BLaER1 treated with 17β-estradiol and CSF1 and Interleukin-3, amounts not matched to agents 10 nM and 100 nM (cell line): ENCODE results near the gene KLHDC7A.

Source experiments
- H3K27ac ChIP-seq, 11 experiments: shearing (Covaris generic); formaldehyde crosslinking; 2 replicates each; pipeline ENCODE4 v1.8.1; 2022
- H3K27me3 ChIP-seq, 11 experiments: shearing (Covaris generic); formaldehyde crosslinking; 2 replicates each; pipeline ENCODE4 v1.8.1; 2022
- H3K36me3 ChIP-seq, 11 experiments: shearing (Covaris generic); formaldehyde crosslinking; 2 replicates each; pipeline ENCODE4 v1.8.1; 2022
- H3K4me1 ChIP-seq, 10 experiments: shearing (Covaris generic); formaldehyde crosslinking; 2 replicates each; pipeline ENCODE4 v1.8.1; 2022
- H3K4me2 ChIP-seq, 11 experiments: shearing (Covaris generic); formaldehyde crosslinking; 2 replicates each; pipeline ENCODE4 v1.8.1; 2022
- H3K4me3 ChIP-seq, 10 experiments: shearing (Covaris generic); formaldehyde crosslinking; 2 replicates each; pipeline ENCODE4 v1.8.1; 2022
- H3K9ac ChIP-seq, 11 experiments: shearing (Covaris generic); formaldehyde crosslinking; 2 replicates each; pipeline ENCODE4 v1.8.1; 2022
- H3K9me3 ChIP-seq, 11 experiments: shearing (Covaris generic); formaldehyde crosslinking; replicated peaks in 1 of 11; 2 replicates each; pipeline ENCODE4 v1.8.1; 2022
- H4K20me1 ChIP-seq, 11 experiments: shearing (Covaris generic); formaldehyde crosslinking; 2 replicates each; pipeline ENCODE4 v1.8.1; 2022
- Cebpa-rat ChIP-seq, 11 experiments: shearing (Covaris generic); IDR thresholded peaks; 2 replicates each; pipeline ENCODE4 v1.8.1; 2022

KLHDC7A gene

GRCh38 chr1:18511874-18512150 is 31.1 kb downstream of the KLHDC7A start:
- no peak overlapping the region for H3K9ac ChIP-seq
- no peak overlapping the region for H3K4me3 ChIP-seq
- no peaks in the 10 kb centered on the region for H3K36me3 ChIP-seq
- H3K4me1 ChIP-seq = no peaks in the 10 kb centered on the region
- no peaks in the 10 kb centered on the region for H4K20me1 ChIP-seq
- no peak for TF ChIP-seq Cebpa-rat (IDR thresholded peaks at IDR 0.05)
- no peak overlapping the region for H3K4me2 ChIP-seq
- peaks cover 18 to 42% (median 31%) of the 10 kb centered on the region in 11 experiments for H3K9me3 ChIP-seq
- no peaks in the 10 kb centered on the region for H3K27me3 ChIP-seq
- no peak overlapping the region for H3K27ac ChIP-seq

GRCh38 chr1:18512883-18513282 is 32.2 kb downstream of the KLHDC7A start:
- no peaks in the 10 kb centered on the region for H4K20me1 ChIP-seq
- H3K4me3 ChIP-seq = no peak overlapping the region
- H3K4me1 ChIP-seq = no peaks in the 10 kb centered on the region
- H3K9ac ChIP-seq = no peak overlapping the region
- no peaks in the 10 kb centered on the region for H3K27me3 ChIP-seq
- peaks cover 23 to 39% (median 30%) of the 10 kb centered on the region in 11 experiments for H3K9me3 ChIP-seq
- H3K27ac ChIP-seq = no peak overlapping the region
- TF ChIP-seq Cebpa-rat (IDR thresholded peaks at IDR 0.05) = no peak
- no peaks in the 10 kb centered on the region for H3K36me3 ChIP-seq
- H3K4me2 ChIP-seq = no peak overlapping the region

- H4K20me1 ChIP-seq = no peaks in the 10 kb centered on the region
- no peaks in the 10 kb centered on the region for H3K27me3 ChIP-seq
- H3K4me3 ChIP-seq = no peak overlapping the region
- H3K9me3 ChIP-seq = peaks cover 21 to 33% (median 24%) of the 10 kb centered on the region in 11 experiments
- no peaks in the 10 kb centered on the region for H3K4me1 ChIP-seq
- no peak for TF ChIP-seq Cebpa-rat (IDR thresholded peaks at IDR 0.05)
- no peaks in the 10 kb centered on the region for H3K36me3 ChIP-seq
- H3K4me2 ChIP-seq = no peak overlapping the region
- H3K27ac ChIP-seq = no peak overlapping the region
- H3K9ac ChIP-seq = no peak overlapping the region
These were observed 33.3 kb downstream of the KLHDC7A start for GRCh38 chr1:18513995-18514394.

DNA sequence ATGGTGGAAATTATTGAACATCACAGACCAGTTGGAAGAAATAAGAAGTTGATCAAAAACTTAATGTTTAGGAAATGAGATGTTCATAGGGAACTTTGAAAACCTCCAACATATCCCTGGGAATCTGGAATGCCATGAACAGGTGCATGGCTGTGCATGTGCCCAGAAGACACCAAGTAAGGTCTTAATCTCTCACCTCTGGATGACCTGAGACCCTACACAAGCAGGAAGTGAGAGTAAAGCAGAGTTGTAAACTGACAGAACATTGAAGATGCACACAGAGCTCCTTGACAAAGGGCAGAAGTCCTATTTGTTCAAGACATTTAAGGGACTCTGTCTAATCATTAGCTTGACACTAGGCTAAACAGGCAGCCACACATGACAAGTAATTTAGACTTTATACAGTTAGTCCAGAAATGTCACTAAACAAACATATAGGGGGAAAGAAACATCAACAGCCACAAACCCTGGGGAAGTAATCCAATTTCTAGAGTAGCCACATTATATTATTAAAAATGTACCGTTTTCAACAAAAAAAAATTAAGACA is 34.5 kb downstream of the KLHDC7A start:
- peaks cover 21 to 30% (median 24%) of the 10 kb centered on the region in 11 experiments for H3K9me3 ChIP-seq
- H3K27ac ChIP-seq = no peak overlapping the region
- no peaks in the 10 kb centered on the region for H3K27me3 ChIP-seq
- no peak overlapping the region for H3K4me3 ChIP-seq
- H3K4me1 ChIP-seq = no peaks in the 10 kb centered on the region
- no peaks in the 10 kb centered on the region for H4K20me1 ChIP-seq
- H3K9ac ChIP-seq = no peak overlapping the region
- TF ChIP-seq Cebpa-rat (IDR thresholded peaks at IDR 0.05) = no peak
- no peak overlapping the region for H3K4me2 ChIP-seq
- no peaks in the 10 kb centered on the region for H3K36me3 ChIP-seq

- Histone ChIP-seq H3K4me1 (no peaks in the 10 kb centered on the region), H3K9ac (no peak overlapping the region), H3K4me3 (no peak overlapping the region), H4K20me1 (no peaks in the 10 kb centered on the region), H3K4me2 (no peak overlapping the region), H3K36me3 (no peaks in the 10 kb centered on the region), H3K9me3 (peaks cover 21 to 30% (median 24%) of the 10 kb centered on the region in 11 experiments), H3K27me3 (no peaks in the 10 kb centered on the region), H3K27ac (no peak overlapping the region)
- no peak for TF ChIP-seq Cebpa-rat (IDR thresholded peaks at IDR 0.05)
These were observed 35.7 kb downstream of the KLHDC7A start for GRCh38 chr1:18516473-18516872.

- Histone ChIP-seq H3K9me3 (no peaks in the 10 kb centered on the region; a peak in 1 of 22 replicates), H3K4me1 (no peaks in the 10 kb centered on the region), H3K4me2 (no peak overlapping the region), H4K20me1 (peaks cover 0 to 11% (median 0%) of the 10 kb centered on the region in 11 experiments; a peak in 1 of 22 replicates), H3K27me3 (no peaks in the 10 kb centered on the region), H3K36me3 (no peaks in the 10 kb centered on the region), H3K27ac (no peak overlapping the region), H3K4me3 (no peak overlapping the region), H3K9ac (no peak overlapping the region)
- no peak for TF ChIP-seq Cebpa-rat (IDR thresholded peaks at IDR 0.05)
These were observed 45.9 kb downstream of the KLHDC7A start for GRCh38 chr1:18526436-18527275.

- Histone ChIP-seq H3K27me3 (no peaks in the 10 kb centered on the region), H3K4me1 (no peaks in the 10 kb centered on the region), H3K4me2 (no peak overlapping the region), H4K20me1 (peaks cover 0 to 11% (median 0%) of the 10 kb centered on the region in 11 experiments; a peak in 1 of 22 replicates), H3K4me3 (no peak overlapping the region), H3K27ac (no peak overlapping the region), H3K9me3 (no peaks in the 10 kb centered on the region; a peak in 1 of 22 replicates), H3K9ac (no peak overlapping the region), H3K36me3 (no peaks in the 10 kb centered on the region)
- no peak for TF ChIP-seq Cebpa-rat (IDR thresholded peaks at IDR 0.05)
These were observed 46.8 kb downstream of the KLHDC7A start for GRCh38 chr1:18527514-18527913.

DNA sequence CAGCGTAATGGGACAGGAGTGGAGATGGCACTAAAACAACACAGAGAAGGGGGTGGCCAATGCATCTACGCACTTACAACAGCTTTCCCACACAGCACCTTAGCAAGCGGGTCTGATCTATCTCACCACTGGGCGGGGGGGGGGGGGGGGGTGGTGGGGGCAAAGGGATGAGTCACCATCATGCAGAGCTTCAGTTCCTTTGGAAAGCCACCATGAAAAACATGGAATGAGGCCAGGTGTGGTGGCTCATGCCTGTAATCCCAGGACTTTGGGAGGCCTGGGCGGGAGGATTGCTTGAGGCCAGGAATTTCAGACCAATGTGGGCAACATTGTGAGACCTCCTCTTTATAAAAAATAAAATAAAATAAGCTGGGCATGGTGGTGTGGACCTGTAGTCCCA is 47.2 kb downstream of the KLHDC7A start:
- Histone ChIP-seq H3K4me3 (no peak overlapping the region), H3K4me1 (no peaks in the 10 kb centered on the region), H3K27ac (no peak overlapping the region), H3K9ac (no peak overlapping the region), H4K20me1 (peaks cover 0 to 11% (median 0%) of the 10 kb centered on the region in 11 experiments; a peak in 1 of 22 replicates), H3K4me2 (no peak overlapping the region), H3K27me3 (no peaks in the 10 kb centered on the region), H3K9me3 (no peaks in the 10 kb centered on the region), H3K36me3 (no peaks in the 10 kb centered on the region)
- TF ChIP-seq Cebpa-rat (IDR thresholded peaks at IDR 0.05) = no peak

- H3K9ac ChIP-seq = no peak overlapping the region
- H3K4me1 ChIP-seq = peaks cover 0 to 2% (median 0%) of the 10 kb centered on the region in 10 experiments; a peak in 3 of 20 replicates
- peaks cover 0 to 11% (median 0%) of the 10 kb centered on the region in 11 experiments; a peak in 1 of 22 replicates for H4K20me1 ChIP-seq
- no peaks in the 10 kb centered on the region for H3K36me3 ChIP-seq
- H3K27me3 ChIP-seq = no peaks in the 10 kb centered on the region
- H3K27ac ChIP-seq = no peak overlapping the region
- TF ChIP-seq Cebpa-rat (IDR thresholded peaks at IDR 0.05) = no peak
- H3K4me3 ChIP-seq = no peak overlapping the region
- H3K4me2 ChIP-seq = no peak overlapping the region
- H3K9me3 ChIP-seq = no peaks in the 10 kb centered on the region
These were observed 47.9 kb downstream of the KLHDC7A start for GRCh38 chr1:18528616-18529015.

DNA sequence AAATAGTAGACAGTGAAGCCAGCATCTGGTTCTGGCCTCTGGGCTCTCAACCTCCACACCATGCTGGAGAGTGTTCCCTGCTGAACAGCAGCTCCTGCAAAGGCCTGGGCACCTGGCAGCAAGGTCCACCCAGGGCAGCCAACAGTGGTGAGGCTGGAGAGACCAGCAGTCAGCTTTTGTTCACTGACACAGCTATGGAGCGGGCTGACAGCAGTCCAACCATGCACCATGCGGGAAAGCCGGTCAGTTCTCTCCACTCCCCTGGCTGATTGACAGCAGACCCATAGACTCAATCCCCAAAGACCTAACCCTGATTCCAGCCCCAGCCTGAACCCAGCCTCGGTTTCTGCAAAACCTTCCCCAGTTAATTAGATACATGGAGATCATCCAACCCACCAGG is 49.0 kb downstream of the KLHDC7A start:
- Histone ChIP-seq H3K4me1 (peaks cover 0 to 13% (median 9%) of the 10 kb centered on the region in 10 experiments; a peak in 10 of 20 replicates), H3K9ac (no peak overlapping the region), H3K36me3 (no peaks in the 10 kb centered on the region), H3K4me2 (no peak overlapping the region), H4K20me1 (peaks cover 0 to 11% (median 0%) of the 10 kb centered on the region in 11 experiments; a peak in 1 of 22 replicates), H3K27ac (no peak overlapping the region), H3K9me3 (no peaks in the 10 kb centered on the region), H3K27me3 (no peaks in the 10 kb centered on the region), H3K4me3 (no peak overlapping the region)
- TF ChIP-seq Cebpa-rat (IDR thresholded peaks at IDR 0.05) = no peak
